Muscle layer of duodenum (tissue), 2 donors: ENCODE data around the gene ALPI.

ENCODE experiments used
- H3K27ac ChIP-seq: one replicate; pipeline ENCODE4 v1.7.0; 2013; ENCODE audit warnings: mild to moderate bottlenecking, low read length
- H3K27me3 ChIP-seq: one replicate; pipeline ENCODE4 v1.7.0; 2013; ENCODE audit warnings: low read depth, mild to moderate bottlenecking, control low read depth, low read length
- H3K36me3 ChIP-seq, 2 donors: one replicate each; pipeline ENCODE4 v1.7.0; 2013; ENCODE audit warnings: low read length in 2 of 2, control low read depth in 1 of 2, mild to moderate bottlenecking in 1 of 2; ENCODE audit not compliant: insufficient read depth in 2 of 2, control insufficient read depth in 1 of 2
- H3K4me1 ChIP-seq, 2 donors: one replicate each; pipeline ENCODE4 v1.7.0; 2013; ENCODE audit warnings: low read length in 2 of 2, mild to moderate bottlenecking in 2 of 2, control low read depth in 1 of 2, moderate library complexity in 1 of 2; ENCODE audit not compliant: insufficient read depth in 2 of 2, control insufficient read depth in 1 of 2
- H3K4me3 ChIP-seq, 2 donors: one replicate each; pipeline ENCODE4 v1.7.0; 2013; ENCODE audit warnings: low read length in 2 of 2, low read depth in 1 of 2, mild to moderate bottlenecking in 1 of 2
- H3K9me3 ChIP-seq, 2 donors: one replicate each; pipeline ENCODE4 v1.7.0; 2013; ENCODE audit warnings: low read length in 2 of 2, control low read depth in 1 of 2, mild to moderate bottlenecking in 1 of 2; ENCODE audit not compliant: control insufficient read depth in 1 of 2
- donor health status: healthy.

ALPI gene

GRCh38 chr2:232458661-232459418 is 2.9 kb downstream of the ALPI start:
- no peaks in the 10 kb centered on the region for H3K4me1 ChIP-seq
- H3K4me3 ChIP-seq: no peak overlapping the region
- no peaks in the 10 kb centered on the region for H3K36me3 ChIP-seq
- H3K27me3 ChIP-seq: no peaks in the 10 kb centered on the region
- no peak overlapping the region for H3K27ac ChIP-seq
- H3K9me3 ChIP-seq: no peaks in the 10 kb centered on the region

- Histone ChIP-seq H3K36me3 (no peaks in the 10 kb centered on the region), H3K27ac (no peak overlapping the region), H3K4me3 (no peak overlapping the region), H3K27me3 (no peaks in the 10 kb centered on the region), H3K4me1 (no peaks in the 10 kb centered on the region), H3K9me3 (no peaks in the 10 kb centered on the region)
Observed at GRCh38 chr2:232459419-232460035, 3.6 kb downstream of the ALPI start.

- no peak overlapping the region for H3K4me3 ChIP-seq
- H3K4me1 ChIP-seq: no peaks in the 10 kb centered on the region
- H3K9me3 ChIP-seq: no peaks in the 10 kb centered on the region
- H3K27me3 ChIP-seq: no peaks in the 10 kb centered on the region
- no peak overlapping the region for H3K27ac ChIP-seq
- H3K36me3 ChIP-seq: no peaks in the 10 kb centered on the region
Observed at GRCh38 chr2:232460171-232460570, 4.2 kb downstream of the ALPI start.

GRCh38 chr2:232463701-232464543 is 8.0 kb downstream of the ALPI start:
- H3K4me1 ChIP-seq: no peaks in the 10 kb centered on the region
- H3K36me3 ChIP-seq: no peaks in the 10 kb centered on the region
- H3K9me3 ChIP-seq: no peaks in the 10 kb centered on the region
- no peak overlapping the region for H3K27ac ChIP-seq
- H3K4me3 ChIP-seq: no peak overlapping the region
- H3K27me3 ChIP-seq: no peaks in the 10 kb centered on the region

GRCh38 chr2:232464544-232464885 is 8.6 kb downstream of the ALPI start:
- Histone ChIP-seq H3K4me1 (no peaks in the 10 kb centered on the region), H3K36me3 (no peaks in the 10 kb centered on the region), H3K9me3 (no peaks in the 10 kb centered on the region), H3K27me3 (no peaks in the 10 kb centered on the region), H3K27ac (no peak overlapping the region), H3K4me3 (no peak overlapping the region)

GRCh38 chr2:232465061-232465460 is 9.1 kb downstream of the ALPI start:
- Histone ChIP-seq H3K36me3 (no peaks in the 10 kb centered on the region), H3K27ac (no peak overlapping the region), H3K27me3 (no peaks in the 10 kb centered on the region), H3K4me3 (no peak overlapping the region), H3K9me3 (no peaks in the 10 kb centered on the region), H3K4me1 (no peaks in the 10 kb centered on the region)

- Histone ChIP-seq H3K27ac (no peak overlapping the region), H3K4me3 (no peak overlapping the region), H3K4me1 (no peaks in the 10 kb centered on the region), H3K9me3 (no peaks in the 10 kb centered on the region), H3K36me3 (no peaks in the 10 kb centered on the region), H3K27me3 (no peaks in the 10 kb centered on the region)
Observed at GRCh38 chr2:232466221-232466620, 10.3 kb downstream of the ALPI start.

- Histone ChIP-seq H3K9me3 (peaks cover 2 to 5% of the 10 kb centered on the region in 2 donors), H3K36me3 (no peaks in the 10 kb centered on the region), H3K27ac (no peak overlapping the region), H3K4me1 (no peaks in the 10 kb centered on the region), H3K27me3 (no peaks in the 10 kb centered on the region), H3K4me3 (no peak overlapping the region)
Observed at GRCh38 chr2:232473467-232473890, 17.5 kb downstream of the ALPI start.

- Histone ChIP-seq H3K36me3 (no peaks in the 10 kb centered on the region), H3K4me3 (no peak overlapping the region), H3K9me3 (peaks cover 2 to 5% of the 10 kb centered on the region in 2 donors), H3K4me1 (no peaks in the 10 kb centered on the region), H3K27ac (no peak overlapping the region), H3K27me3 (no peaks in the 10 kb centered on the region)
Observed at GRCh38 chr2:232476045-232476444, 20.1 kb downstream of the ALPI start.

- no peak overlapping the region for H3K4me3 ChIP-seq
- no peaks in the 10 kb centered on the region for H3K4me1 ChIP-seq
- peaks cover 2 to 5% of the 10 kb centered on the region in 2 donors for H3K9me3 ChIP-seq
- no peaks in the 10 kb centered on the region for H3K27me3 ChIP-seq
- no peak overlapping the region for H3K27ac ChIP-seq
- no peaks in the 10 kb centered on the region for H3K36me3 ChIP-seq
Observed at GRCh38 chr2:232476791-232477190, 20.8 kb downstream of the ALPI start.

- Histone ChIP-seq H3K4me3 (no peak overlapping the region), H3K36me3 (no peaks in the 10 kb centered on the region), H3K27ac (no peak overlapping the region), H3K9me3 (no peaks in the 10 kb centered on the region), H3K27me3 (no peaks in the 10 kb centered on the region), H3K4me1 (no peaks in the 10 kb centered on the region)
Observed at GRCh38 chr2:232477751-232478510, 22.0 kb downstream of the ALPI start.
